ENCODE measurements around the gene ITGB4. TPM values are rescaled to one million over a fixed set of nuclear protein-coding genes. Genes with fewer than 3 reads are reported as not detected.
A peak's percentile ranks its signal among the peaks of the same experiment; 100 is the strongest.

ITGB4 gene
- total RNA-seq, 1 donor from 2014 or later = not detected

- H2AFZ ChIP-seq (replicated peaks) = peak overlapping the region; percentile 94
- no peak overlapping the region for H3K27ac ChIP-seq
- H3K27me3 Mint-ChIP-seq (ENCODE audit: insufficient read depth, low read depth) = peaks cover 8% of the 10 kb centered on the region
These were observed 43.1 kb downstream of the ITGB4 start for GRCh38 chr17:75764417-75764710.

GRCh38 chr17:75764711-75765421 lies 43.6 kb downstream of the ITGB4 start, which contains the start of gene GALK1:
Gene GALK1, minus strand, starts transcription at chr17:75765192. Its CDS starts 56 bp downstream, at chr17:75765136.
- peaks cover 2% of the 10 kb centered on the region for H3K36me3 Mint-ChIP-seq
- no peaks in the 10 kb centered on the region for H4K20me1 ChIP-seq (ENCODE audit: low read depth)
- peaks cover 8% of the 10 kb centered on the region for H3K27me3 Mint-ChIP-seq (ENCODE audit: insufficient read depth, low read depth)
- H2AFZ ChIP-seq (replicated peaks) = peak within 1 kb of the TSS; percentile 94
- H3K4me3 Mint-ChIP-seq = peak within 1 kb of the TSS; percentile 81
- no peak within 1 kb of the TSS for H3K9ac ChIP-seq
- no peaks in the 10 kb centered on the region for H3K9me3 Mint-ChIP-seq
- no peak for TF ChIP-seq EZH2phosphoT487 (IDR thresholded peaks at IDR 0.05)
- TF ChIP-seq CTCF (IDR thresholded peaks at IDR 0.05) = peak; percentile 60
- TF ChIP-seq EZH2 (IDR thresholded peaks at IDR 0.05) = peak; percentile 24
- no peaks in the 10 kb centered on the region for H3K36me3 ChIP-seq
- peaks cover 23% of the 10 kb centered on the region for H3F3A ChIP-seq (ENCODE audit: low read depth)
- DNase-seq (ENCODE audit: low spot score) = peak; percentile 85
- peaks cover 5% of the 10 kb centered on the region for H3K4me1 Mint-ChIP-seq
- H3K4me1 ChIP-seq = no peaks in the 10 kb centered on the region
- peaks cover 8% of the 10 kb centered on the region for H3K27me3 ChIP-seq
- H3K4me2 ChIP-seq = peak within 1 kb of the TSS; percentile 80
- no peaks in the 10 kb centered on the region for H3K9me3 ChIP-seq (ENCODE audit: low read depth)
- H3K79me2 ChIP-seq (ENCODE audit: low read depth) = no peaks in the 10 kb centered on the region
- peak within 1 kb of the TSS; percentile 63 for H3K27ac Mint-ChIP-seq
- H3K27ac ChIP-seq = no peak within 1 kb of the TSS
- H3K4me3 ChIP-seq = peak within 1 kb of the TSS; percentile 63

More at GRCh38 chr17:75764417-75764710, 43.1 kb downstream of the ITGB4 start:
- no peak overlapping the region for H3K27ac Mint-ChIP-seq
- peaks cover 2% of the 10 kb centered on the region for H3K36me3 Mint-ChIP-seq
- Histone ChIP-seq H3K36me3 (no peaks in the 10 kb centered on the region), H3K4me2 (peak overlapping the region; percentile 80), H3K9ac (no peak overlapping the region), H4K20me1 (ENCODE audit: low read depth) (no peaks in the 10 kb centered on the region), H3K9me3 (ENCODE audit: low read depth) (no peaks in the 10 kb centered on the region), H3K79me2 (ENCODE audit: low read depth) (no peaks in the 10 kb centered on the region), H3K4me1 (no peaks in the 10 kb centered on the region), H3F3A (ENCODE audit: low read depth) (peaks cover 23% of the 10 kb centered on the region), H3K27me3 (peaks cover 8% of the 10 kb centered on the region), H3K4me3 (peak overlapping the region; percentile 63)
- no peaks in the 10 kb centered on the region for H3K9me3 Mint-ChIP-seq
- no peak for DNase-seq (ENCODE audit: low spot score)
- TF ChIP-seq EZH2phosphoT487 (IDR thresholded peaks at IDR 0.05) (no peak), EZH2 (IDR thresholded peaks at IDR 0.05) (no peak), CTCF (IDR thresholded peaks at IDR 0.05) (no peak)
- peak overlapping the region; percentile 77 for H3K4me3 Mint-ChIP-seq
- peaks cover 5% of the 10 kb centered on the region for H3K4me1 Mint-ChIP-seq

- Mint-ChIP-seq H3K9me3 (no peaks in the 10 kb centered on the region), H3K36me3 (peaks cover 2% of the 10 kb centered on the region), H3K27ac (no peak overlapping the region), H3K4me3 (peak overlapping the region; percentile 81), H3K4me1 (peaks cover 5% of the 10 kb centered on the region), H3K27me3 (ENCODE audit: insufficient read depth, low read depth) (peaks cover 8% of the 10 kb centered on the region)
- no peaks in the 10 kb centered on the region for H3K9me3 ChIP-seq (ENCODE audit: low read depth)
- TF ChIP-seq CTCF (IDR thresholded peaks at IDR 0.05) = no peak
- TF ChIP-seq EZH2phosphoT487 (IDR thresholded peaks at IDR 0.05) = no peak
- no peak for TF ChIP-seq EZH2 (IDR thresholded peaks at IDR 0.05)
- no peak overlapping the region for H3K27ac ChIP-seq
- peaks cover 8% of the 10 kb centered on the region for H3K27me3 ChIP-seq
- H3K36me3 ChIP-seq = no peaks in the 10 kb centered on the region
- H2AFZ ChIP-seq (replicated peaks) = no peak overlapping the region
- H3K4me1 ChIP-seq = no peaks in the 10 kb centered on the region
- H3F3A ChIP-seq (ENCODE audit: low read depth) = peaks cover 23% of the 10 kb centered on the region
- H3K4me3 ChIP-seq = no peak overlapping the region
- no peaks in the 10 kb centered on the region for H4K20me1 ChIP-seq (ENCODE audit: low read depth)
- H3K9ac ChIP-seq = no peak overlapping the region
- no peaks in the 10 kb centered on the region for H3K79me2 ChIP-seq (ENCODE audit: low read depth)
- no peak for DNase-seq (ENCODE audit: low spot score)
- no peak overlapping the region for H3K4me2 ChIP-seq
These were observed 44.7 kb downstream of the ITGB4 start for GRCh38 chr17:75765981-75766380.

Data from neural progenitor cell (in vitro differentiated cells).